SIG-M5 treated with dmso at 0.1 percent for 504 hours (cell line): ENCODE data around the gene GCLC.
"Not testable (repeated sequence)": the region's sequence is repeated elsewhere in the genome, so short reads cannot be mapped to it uniquely, and the experiment has no call there.

Experiments
- DNase-seq: peaks from one replicate; lab custom pipeline; 2025; ENCODE audit not compliant: unreplicated experiment; lab: John Stamatoyannopoulos, UW

The GCLC gene

DNA sequence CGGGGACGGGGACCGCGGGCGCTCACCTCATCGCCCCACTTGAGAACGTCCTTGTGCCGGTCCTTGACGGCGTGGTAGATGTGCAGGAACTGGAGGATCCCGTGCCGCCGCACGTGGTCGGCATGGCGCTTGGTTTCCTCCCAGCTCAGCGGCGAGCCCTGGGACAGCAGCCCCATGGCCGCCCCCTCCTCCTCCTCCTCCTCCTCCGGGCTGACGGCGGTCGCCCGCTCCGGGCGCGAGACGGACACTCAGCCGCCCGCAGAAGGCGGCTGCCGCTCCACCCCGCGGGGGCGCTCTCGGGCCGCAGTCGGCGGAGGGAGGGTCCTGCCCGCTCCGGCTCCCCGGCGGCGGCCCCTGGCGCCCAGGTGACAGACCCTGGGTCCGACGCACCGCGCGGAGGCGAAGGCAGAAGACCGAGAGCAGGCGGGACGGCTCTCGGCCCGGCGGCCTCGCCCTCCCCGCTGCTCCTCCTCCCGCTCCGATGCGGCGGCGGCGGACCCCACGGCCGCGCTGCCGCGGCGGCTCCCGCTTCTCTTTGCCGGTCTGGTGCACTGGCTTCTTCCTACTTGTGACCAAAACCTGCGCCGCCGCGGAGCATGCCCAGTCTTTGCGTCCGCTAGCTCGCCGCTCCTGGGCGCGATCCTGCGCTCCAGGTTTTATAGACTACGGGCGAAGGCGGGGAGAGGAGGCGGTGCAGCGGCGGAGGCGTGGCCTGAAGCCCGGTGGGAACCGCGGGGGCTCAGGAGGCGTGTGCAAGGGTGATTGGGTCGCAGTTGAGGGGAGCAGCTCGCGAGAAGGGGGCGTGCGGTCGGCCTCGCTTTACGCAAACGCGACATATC lies at the start of gene GCLC:
GCLC (minus strand) TSS at position 632 of the 839 bp plus-strand sequence; CDS start at position 176, 456 bp downstream.
- peak; percentile 92 for DNase-seq

GRCh38 chr6:53594596-53594995 lies 49.7 kb upstream of the GCLC start:
- DNase-seq: no peak

DNA sequence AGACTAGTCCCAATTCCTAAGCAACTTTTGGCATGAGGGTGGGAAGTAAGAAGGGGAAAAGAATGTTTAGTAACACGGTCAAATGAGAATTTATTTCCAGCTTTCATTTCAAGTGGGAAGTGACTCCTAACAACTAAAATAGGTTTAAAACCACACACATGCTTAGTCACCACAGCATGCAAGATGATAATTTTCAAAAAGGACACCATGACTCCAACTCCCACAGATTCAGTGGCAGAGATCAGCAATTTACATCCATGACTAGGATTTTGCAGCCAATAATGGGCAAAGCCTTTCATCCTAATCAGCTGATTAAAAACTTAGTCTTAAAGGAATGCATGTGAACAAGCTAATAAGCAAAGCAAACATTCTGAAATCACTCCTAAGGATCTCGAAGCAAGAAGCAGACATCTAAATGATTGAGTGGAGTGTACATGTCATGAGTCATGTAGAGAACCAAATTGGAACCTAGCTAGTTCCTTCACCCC lies 48.1 kb upstream of the GCLC start:
- peak; percentile 69 for DNase-seq

GRCh38 chr6:53591873-53592272 lies 47.0 kb upstream of the GCLC start:
- DNase-seq: no peak

- no peak for DNase-seq
Observed at GRCh38 chr6:53588816-53589509, 44.1 kb upstream of the GCLC start.

DNA sequence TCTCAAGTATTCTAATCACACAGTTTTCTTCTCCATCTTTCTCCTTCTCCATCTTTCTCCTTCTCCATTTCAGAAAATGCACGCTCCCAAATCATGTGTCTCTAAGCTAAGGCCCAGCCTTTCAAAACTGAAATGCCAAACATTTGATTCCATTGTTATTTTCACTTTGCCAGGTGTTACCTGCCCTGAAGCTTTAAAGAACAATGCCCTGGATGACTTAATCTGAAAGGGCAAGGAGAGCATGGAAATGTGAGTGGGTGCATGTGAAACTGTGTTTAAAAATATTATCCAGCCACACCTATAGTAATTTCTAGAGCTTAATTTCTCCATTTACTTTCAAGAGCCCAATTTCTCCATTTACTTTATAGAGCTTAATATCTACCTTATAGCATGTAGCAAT lies 42.4 kb upstream of the GCLC start:
- DNase-seq: no peak

DNA sequence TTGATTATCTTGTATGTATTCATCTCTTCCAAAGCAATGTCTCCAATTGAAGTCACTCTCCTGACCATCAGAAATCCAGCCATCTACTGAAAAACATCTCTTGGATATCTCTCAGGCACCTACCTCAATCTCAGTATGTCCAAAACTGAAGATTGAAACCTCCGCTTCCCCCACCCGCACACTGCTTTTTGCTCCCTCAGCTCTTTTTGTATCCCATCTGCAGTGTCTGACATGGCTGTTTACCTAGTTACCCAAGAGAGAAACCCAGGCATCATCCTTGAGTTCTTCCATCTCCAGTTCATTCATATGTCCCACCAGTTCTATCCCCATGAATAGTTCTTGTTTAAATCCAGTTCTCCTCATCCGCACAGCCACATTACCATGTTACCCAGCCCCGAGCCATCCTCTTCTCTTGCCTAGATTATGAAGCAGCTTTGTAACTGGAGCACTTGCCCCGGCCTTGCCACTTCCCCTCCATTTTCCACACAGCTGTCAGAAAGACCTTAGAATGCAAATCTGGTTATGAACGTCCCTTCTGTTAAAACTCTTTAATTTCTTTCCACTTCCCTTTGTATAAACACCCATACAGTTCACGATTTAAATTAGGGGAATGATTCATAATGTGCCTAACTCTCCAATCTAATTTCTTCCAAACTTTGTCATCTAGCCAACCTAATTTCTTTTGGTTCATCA lies 40.5 kb upstream of the GCLC start:
- DNase-seq: peak; percentile 4

DNA sequence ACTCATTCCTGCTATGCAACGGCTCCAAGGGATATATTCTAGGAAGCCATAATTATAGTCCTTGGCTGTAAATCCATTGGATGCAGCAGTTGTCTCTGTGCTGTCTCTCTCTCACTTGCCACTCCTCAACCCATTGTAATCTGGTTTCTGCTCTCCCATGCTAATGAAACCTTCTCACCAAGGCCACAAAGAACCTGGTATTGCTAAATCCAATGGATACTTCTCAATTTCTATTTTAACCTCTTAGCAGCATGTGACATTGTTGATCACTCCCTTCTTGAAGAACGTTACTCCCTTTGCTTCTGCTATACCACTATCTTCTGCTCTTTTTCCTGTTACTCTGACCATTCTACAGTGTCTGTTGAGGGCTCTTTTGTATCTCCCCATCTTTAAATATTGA lies 39.8 kb upstream of the GCLC start:
- peak; percentile 68 for DNase-seq

GRCh38 chr6:53583451-53583850 lies 38.5 kb upstream of the GCLC start:
- no peak for DNase-seq

DNA sequence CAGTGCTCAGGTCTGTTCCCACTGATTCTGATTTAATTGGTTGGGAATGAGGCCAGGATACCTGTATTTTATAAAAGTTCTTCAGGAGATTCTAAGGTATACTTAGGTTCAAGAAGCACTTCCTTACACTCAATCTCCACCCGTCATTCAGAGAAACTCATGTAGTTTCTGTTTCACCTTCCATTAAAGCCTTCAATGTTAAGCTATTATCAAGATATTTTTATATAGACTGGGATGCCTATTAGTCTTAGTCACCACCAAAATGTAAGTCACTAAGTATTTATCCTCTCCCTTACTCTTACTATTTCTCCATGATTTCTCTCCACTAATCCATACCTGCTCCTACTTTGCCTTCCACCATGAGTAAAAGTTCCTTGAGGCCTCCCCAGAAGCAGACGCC lies 38.1 kb upstream of the GCLC start:
- DNase-seq: no peak

DNA sequence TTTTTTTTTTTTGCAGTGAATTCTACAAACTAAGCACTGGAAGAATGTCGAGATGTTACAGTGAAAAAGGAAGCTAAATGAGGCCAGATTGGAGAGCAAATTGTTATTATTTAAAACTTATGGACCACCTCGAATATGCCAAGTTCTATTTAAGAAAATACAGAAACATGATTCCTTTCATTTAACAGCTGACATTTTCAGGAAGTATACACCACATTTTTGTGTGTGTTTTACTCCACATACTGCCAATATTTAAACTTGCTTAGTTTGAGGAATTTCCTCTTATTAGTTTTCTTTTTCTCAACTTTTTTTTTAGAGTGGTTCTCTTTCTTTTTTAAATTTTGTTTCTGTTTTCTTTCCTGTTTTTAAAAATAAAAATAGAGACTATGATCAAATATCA lies 37.0 kb upstream of the GCLC start:
- no peak for DNase-seq

DNA sequence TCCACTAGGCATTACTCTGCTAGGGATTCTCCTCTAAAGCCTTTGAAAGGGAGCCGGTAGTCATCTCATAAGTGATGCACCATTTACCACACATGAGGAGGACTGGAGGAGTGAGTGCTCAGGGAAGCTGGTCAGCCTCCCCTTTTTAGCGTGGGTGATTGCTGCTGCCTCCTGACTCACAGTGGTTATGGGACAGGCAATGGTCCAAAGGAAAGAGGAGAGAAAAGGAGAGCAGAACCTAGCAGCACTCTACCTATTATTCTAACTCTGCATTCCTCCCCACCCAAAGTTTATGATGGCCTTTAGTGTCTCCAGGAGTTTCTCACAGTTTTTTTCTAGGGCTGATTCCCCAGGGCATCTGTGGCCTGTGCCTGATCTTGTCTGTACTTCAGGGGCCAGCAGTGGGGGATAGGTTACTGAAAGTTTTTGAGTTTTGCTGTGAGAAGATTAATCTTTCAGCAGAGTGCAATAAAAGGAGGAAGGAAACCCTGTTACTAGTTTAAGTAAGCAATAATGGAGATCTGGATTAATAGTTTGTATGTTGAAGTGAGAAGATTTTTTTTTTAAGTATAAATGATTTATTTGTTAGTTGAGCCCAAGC lies 36.4 kb upstream of the GCLC start:
- no peak for DNase-seq

GRCh38 chr6:53579338-53579737 lies 34.4 kb upstream of the GCLC start:
- DNase-seq: no peak

- DNase-seq: no peak
Observed at GRCh38 chr6:53578371-53578770, 33.5 kb upstream of the GCLC start.

DNA sequence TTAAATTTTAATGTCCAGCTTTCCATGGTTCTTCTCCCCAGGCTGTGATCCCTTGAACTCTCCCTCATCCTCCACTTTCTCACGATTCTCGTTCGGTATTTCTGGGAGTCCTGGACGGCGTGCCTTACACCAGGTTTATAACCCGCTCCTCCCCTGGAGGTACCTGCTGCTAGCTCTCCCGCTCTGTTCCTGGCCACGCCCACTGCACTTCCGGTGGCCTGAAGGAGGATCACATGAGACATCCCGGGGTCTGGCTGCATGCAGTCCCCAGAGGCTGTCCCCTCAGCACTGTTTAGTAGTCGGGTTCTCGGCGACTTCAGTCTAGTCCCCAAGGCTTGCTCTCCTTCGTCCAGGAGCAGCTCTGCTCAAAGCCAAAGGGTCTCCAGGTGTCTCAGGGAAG lies 28.4 kb upstream of the GCLC start:
- DNase-seq: no peak

GRCh38 chr6:53572379-53572778 lies 27.5 kb upstream of the GCLC start:
- DNase-seq: not testable (repeated sequence)

- DNase-seq: no peak
Observed at GRCh38 chr6:53568776-53569616, 24.1 kb upstream of the GCLC start.

DNA sequence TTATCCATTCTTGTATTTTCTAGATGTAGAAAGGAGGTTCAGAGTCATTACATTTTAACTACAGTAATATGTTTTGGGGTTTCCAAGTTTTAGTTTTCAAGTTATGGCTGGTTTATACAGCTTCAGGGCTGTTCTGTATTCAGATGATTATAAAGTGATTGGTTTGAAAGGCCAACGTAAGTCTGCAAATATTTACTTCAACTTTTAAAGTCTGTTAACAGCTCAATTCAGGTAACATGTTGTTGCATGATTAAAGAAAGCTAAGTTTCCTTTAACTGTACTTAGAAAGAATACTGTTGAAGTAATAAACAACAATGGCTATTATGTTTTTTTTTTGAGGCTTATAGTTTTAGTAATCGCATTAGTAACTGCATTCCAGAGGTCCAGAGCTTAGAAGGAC lies 22.8 kb upstream of the GCLC start:
- no peak for DNase-seq

DNA sequence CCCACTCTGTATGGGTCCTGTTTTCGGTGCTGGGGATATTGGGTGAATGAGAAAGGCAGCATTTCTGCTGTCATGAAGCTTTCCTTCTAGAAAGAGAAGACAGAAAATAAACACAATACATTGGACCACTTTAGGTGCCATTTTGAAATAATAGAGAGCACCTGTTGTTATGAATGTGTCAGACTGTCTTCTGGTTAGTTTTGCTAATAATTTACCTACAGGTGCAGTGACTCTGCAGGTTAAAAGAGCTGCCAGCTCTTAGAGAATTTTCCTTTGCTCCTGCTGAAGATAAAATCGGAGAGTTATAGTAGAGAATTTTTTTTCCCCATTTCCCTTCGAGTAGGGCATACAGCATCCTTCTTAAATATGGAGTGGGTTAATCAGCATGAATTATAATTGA lies 21.9 kb upstream of the GCLC start:
- no peak for DNase-seq

DNA sequence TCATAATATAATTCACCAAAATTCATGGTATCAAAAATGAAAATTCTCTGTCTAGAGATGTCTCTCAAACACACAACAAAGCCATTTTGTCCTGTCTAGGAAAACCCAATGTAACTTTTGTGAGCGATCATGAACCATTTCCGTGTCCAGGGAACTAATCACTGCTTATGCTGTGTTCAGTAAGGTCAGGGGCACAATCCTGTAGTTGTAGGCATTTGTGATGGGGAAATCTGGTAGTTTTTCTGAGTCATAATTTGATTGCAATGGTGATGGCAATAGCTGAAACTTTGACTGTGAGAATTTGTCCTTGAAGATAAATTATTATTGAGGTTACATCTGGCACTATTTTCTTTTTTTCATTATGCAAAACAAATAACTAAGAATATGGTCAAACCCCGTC lies 21.0 kb upstream of the GCLC start:
- no peak for DNase-seq
